ENCODE results near the gene CRTC3. TPM values are rescaled to one million over a fixed set of nuclear protein-coding genes. Genes with fewer than 3 reads are reported as not detected.

Gene CRTC3
- total and polyA plus RNA-seq, 2 of the 13 experiments (the other 11 are each of a cell fraction or from before 2014, with no cell fraction given), result 8.4 to 11.8 TPM

DNA sequence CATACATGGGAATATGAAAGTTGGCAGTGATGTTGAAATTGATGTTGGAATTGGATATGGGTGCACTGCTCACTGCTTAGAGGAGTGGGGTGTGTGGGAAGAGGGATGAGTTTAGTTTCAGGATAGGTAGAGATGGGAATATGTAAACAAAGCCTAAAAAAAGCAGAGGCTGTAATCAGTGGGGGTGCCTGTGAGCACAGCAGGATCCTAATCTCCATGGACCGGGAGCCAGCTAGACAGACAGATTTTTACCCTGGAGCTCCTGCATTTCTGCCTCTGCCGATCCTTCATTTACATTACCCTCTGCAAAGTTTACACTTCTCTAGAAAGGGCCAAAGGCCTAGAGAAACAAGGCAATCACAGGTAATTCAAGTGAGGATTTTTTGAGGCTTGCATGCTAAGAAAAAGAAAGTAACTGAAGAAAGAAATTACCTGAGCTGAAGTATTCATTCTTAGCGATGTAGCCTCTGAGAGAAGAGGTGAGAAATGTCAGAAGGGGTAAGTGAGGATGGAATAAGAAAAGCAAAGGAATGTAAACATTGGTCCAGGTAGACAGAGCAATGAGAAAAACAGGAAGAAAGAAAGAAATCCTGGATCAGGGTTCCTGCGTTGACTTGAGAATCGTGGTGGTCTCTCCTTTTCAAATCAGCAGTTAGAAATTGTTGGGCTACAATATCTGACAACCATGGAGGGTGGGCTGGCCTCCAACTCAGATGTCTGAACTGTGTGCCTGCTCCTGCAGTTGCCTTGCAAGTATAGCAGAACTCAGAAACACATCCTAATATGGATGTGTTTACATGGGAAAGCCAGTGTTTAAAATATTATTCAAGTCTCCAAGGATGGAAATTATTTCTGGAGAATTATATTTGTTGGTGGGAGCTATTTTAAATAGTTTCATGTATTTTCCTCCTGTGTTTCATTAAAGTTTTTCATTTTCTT is 79.8 kb downstream of the CRTC3 start:
- TF ChIP-seq ZNF780A (CRISPR knock-in tag; IDR thresholded peaks at IDR 0.05) (no peak), SMAD9 (CRISPR knock-in tag; IDR thresholded peaks at IDR 0.05) (no peak), SUZ12 (IDR thresholded peaks at IDR 0.05; ENCODE audit: low read depth, low read length) (no peak)
- H3K4me1 ChIP-seq (ENCODE audit: insufficient read depth, low read length), result peaks cover 9% of the 10 kb centered on the region; the same call in 1 of the 2 replicates
- H3K27ac ChIP-seq (ENCODE audit: extremely low read length, insufficient read depth, low read length), result no peak overlapping the region
- no peaks in the 10 kb centered on the region for H3K36me3 ChIP-seq (replicated peaks in 1 of 2; ENCODE audit: control insufficient read depth in 1 of 2, insufficient read depth in 2 of 2, low read length in 2 of 2)
- intact Hi-C loops (cut with micrococcal nuclease; ENCODE audit: unreplicated experiment), result no loop called here
- FAIRE-seq (no peak), DNase-seq (ENCODE audit: low spot score) (no peak), ATAC-seq (no peak)
- ChIA-PET CTCF (ENCODE audit: low intra/inter-chr PET ratio, low total read pairs) (no interaction called here), POLR2A (no interaction called here)
- in situ Hi-C loops (cut with HindIII; ENCODE audit: extremely low pct_ligation_motif_present, low pct_unique_long_range_greater_than_20kb), result loop anchor here (10.0 kb wide), 1 partner anchor 305 kb away; no protein-coding TSS in a partner anchor
- no peak overlapping the region for H3K4me2 ChIP-seq (ENCODE audit: low read depth, low read length)
- no TSS peak for BruUV-seq (replicated peaks)
- no peaks in the 10 kb centered on the region for H3K79me2 ChIP-seq (ENCODE audit: insufficient read depth, low read length)
- no peaks in the 10 kb centered on the region for H3K9me3 ChIP-seq (ENCODE audit: low read length)
- no peak overlapping the region for H2AFZ ChIP-seq (ENCODE audit: low read length)
- H3K27me3 ChIP-seq (ENCODE audit: control insufficient read depth in 1 of 2, insufficient read depth in 2 of 2, low read length in 2 of 2), result no peaks in the 10 kb centered on the region
- no peak overlapping the region for H3K4me3 ChIP-seq (replicated peaks in 1 of 3; ENCODE audit: insufficient read depth in 1 of 3, low read depth in 2 of 3, low read length in 3 of 3)
- WGBS (ENCODE audit: low lambda C conversion rate), result 63% methylated on average over 5 of the region's 5 CpGs
- no peak overlapping the region for H3K9ac ChIP-seq (ENCODE audit: insufficient read depth, low read depth, low read length)
- H4K20me1 ChIP-seq (ENCODE audit: insufficient read depth, low read length), result no peaks in the 10 kb centered on the region

- H4K20me1 ChIP-seq (ENCODE audit: insufficient read depth, low read length), result no peaks in the 10 kb centered on the region
- DNase-seq (ENCODE audit: low spot score), result no peak
- H3K27me3 ChIP-seq (ENCODE audit: control insufficient read depth in 1 of 2, insufficient read depth in 2 of 2, low read length in 2 of 2), result no peaks in the 10 kb centered on the region
- no peak overlapping the region for H3K9ac ChIP-seq (ENCODE audit: insufficient read depth, low read depth, low read length)
- no peaks in the 10 kb centered on the region for H3K9me3 ChIP-seq (ENCODE audit: low read length)
- no TSS peak for BruUV-seq (replicated peaks)
- no peak overlapping the region for H3K4me3 ChIP-seq (replicated peaks in 1 of 3; ENCODE audit: insufficient read depth in 1 of 3, low read depth in 2 of 3, low read length in 3 of 3)
- intact Hi-C loops (cut with micrococcal nuclease; ENCODE audit: unreplicated experiment), result no loop called here
- peaks cover 9% of the 10 kb centered on the region; the same call in 1 of the 2 replicates for H3K4me1 ChIP-seq (ENCODE audit: insufficient read depth, low read length)
- H2AFZ ChIP-seq (ENCODE audit: low read length), result no peak overlapping the region
- FAIRE-seq, result no peak
- H3K4me2 ChIP-seq (ENCODE audit: low read depth, low read length), result no peak overlapping the region
- in situ Hi-C loops (cut with HindIII; ENCODE audit: extremely low pct_ligation_motif_present, low pct_unique_long_range_greater_than_20kb), result no loop called here
- ATAC-seq, result no peak
- H3K79me2 ChIP-seq (ENCODE audit: insufficient read depth, low read length), result no peaks in the 10 kb centered on the region
- POLR2A ChIA-PET, result no interaction called here
- WGBS (ENCODE audit: low lambda C conversion rate), result 91% methylated on average over 2 of the region's 2 CpGs
- CTCF ChIA-PET (ENCODE audit: low intra/inter-chr PET ratio, low total read pairs), result no interaction called here
- H3K36me3 ChIP-seq (replicated peaks in 1 of 2; ENCODE audit: control insufficient read depth in 1 of 2, insufficient read depth in 2 of 2, low read length in 2 of 2), result no peaks in the 10 kb centered on the region
- no peak overlapping the region for H3K27ac ChIP-seq (ENCODE audit: extremely low read length, insufficient read depth, low read length)
- TF ChIP-seq, protein P1, sequence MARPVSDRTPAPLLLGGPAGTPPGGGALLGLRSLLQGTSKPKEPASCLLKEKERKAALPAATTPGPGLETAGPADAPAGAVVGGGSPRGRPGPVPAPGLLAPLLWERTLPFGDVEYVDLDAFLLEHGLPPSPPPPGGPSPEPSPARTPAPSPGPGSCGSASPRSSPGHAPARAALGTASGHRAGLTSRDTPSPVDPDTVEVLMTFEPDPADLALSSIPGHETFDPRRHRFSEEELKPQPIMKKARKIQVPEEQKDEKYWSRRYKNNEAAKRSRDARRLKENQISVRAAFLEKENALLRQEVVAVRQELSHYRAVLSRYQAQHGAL (CRISPR knock-in tag; IDR thresholded peaks at IDR 0.05; ENCODE audit: not compliant biosample characterization), result no peak
- TF ChIP-seq KMT2A (CRISPR knock-in tag; IDR thresholded peaks at IDR 0.05), result no peak
- no peak for TF ChIP-seq KAT2B (IDR thresholded peaks at IDR 0.05; ENCODE audit: borderline replicate concordance, low read depth, low read length)
- TF ChIP-seq NFAT5 (CRISPR knock-in tag; IDR thresholded peaks at IDR 0.05), result no peak
- no peak for TF ChIP-seq STAG1 (CRISPR knock-in tag; IDR thresholded peaks at IDR 0.05)
- TF ChIP-seq IKZF1 (IDR thresholded peaks at IDR 0.05), result no peak
- TF ChIP-seq IRX3 (CRISPR knock-in tag; IDR thresholded peaks at IDR 0.05; ENCODE audit: borderline replicate concordance, low read depth), result no peak
- TF ChIP-seq GZF1 (CRISPR knock-in tag; IDR thresholded peaks at IDR 0.05), result no peak
These were observed 80.5 kb downstream of the CRTC3 start for GRCh38 chr15:90610190-90610589.
